B cell (primary cell): ENCODE results near the gene TTLL5. TPM values are rescaled to one million over a fixed set of nuclear protein-coding genes. Genes with fewer than 3 reads are reported as not detected.

Experiments
- ATAC-seq: fragments of 200-7000 bp; cut with Tn5 transposase; one replicate; pipeline ENCODE4 v1.10.0; 2021; ENCODE audit warnings: low read depth, mild to moderate bottlenecking, moderate number of reproducible peaks, moderate library complexity
- CTCF ChIA-PET: fragments of 350-600 bp; sonication (Branson Sonifier 250); formaldehyde crosslinking; loops from one replicate; lab custom pipeline; 2021; ENCODE audit warnings: antibody characterized with exemption, inconsistent platforms; lab: Charles Lee
- POLR2A ChIA-PET: fragments of 350-600 bp; sonication (Branson Sonifier 250); formaldehyde crosslinking; loops from one replicate; lab custom pipeline; 2021; ENCODE audit warnings: antibody characterized with exemption; lab: Charles Lee
- DNase-seq: peaks from one replicate; pipeline ENCODE4 v3.0.0; 2013
- H2AFZ ChIP-seq: 2 replicates; pipeline ENCODE4 v1.6.1; 2012; ENCODE audit warnings: mild to moderate bottlenecking, low read depth, low read length; ENCODE audit not compliant: insufficient read depth, poor library complexity, severe bottlenecking
- H3K27ac ChIP-seq, 2 donors: 1 replicate in 1 of 2; 2 replicates in 1 of 2; pipeline ENCODE4 v1.5.1; 2012 to 2013; ENCODE audit warnings: low read length in 2 of 2, mild to moderate bottlenecking in 2 of 2, moderate library complexity in 1 of 2
- H3K27me3 ChIP-seq, 4 experiments: fragments of 200-600 bp in 1 of 4; sonication (generic) in 1 of 4; replicated peaks in 1 of 4; 1 replicate in 2 of 4; 2 replicates in 2 of 4; pipeline versions ENCODE4 v1.6.1 to v1.7.0; 2013 to 2016; ENCODE audit warnings: low read length in 3 of 4, mild to moderate bottlenecking in 2 of 4, mixed read lengths in 1 of 4, moderate library complexity in 1 of 4; ENCODE audit not compliant: insufficient read depth in 4 of 4, control insufficient read depth in 3 of 4; ENCODE audit errors: control extremely low read depth in 1 of 4
- H3K36me3 ChIP-seq, 2 experiments: replicated peaks in 1 of 2; 1 replicate in 1 of 2; 2 replicates in 1 of 2; pipeline versions ENCODE4 v1.6.1 to v1.7.1; 2013; ENCODE audit warnings: low read length in 1 of 2; ENCODE audit not compliant: insufficient read depth in 2 of 2, control insufficient read depth in 1 of 2; ENCODE audit errors: control extremely low read depth in 1 of 2, extremely low read depth in 1 of 2
- H3K4me1 ChIP-seq, 2 donors: fragments of 200-600 bp in 1 of 2; sonication (generic) in 1 of 2; 1 replicate in 1 of 2; 2 replicates in 1 of 2; pipeline versions ENCODE4 v1.5.1 to v1.6.1; 2013 to 2017; ENCODE audit warnings: low read length in 2 of 2; ENCODE audit not compliant: control insufficient read depth in 2 of 2, insufficient read depth in 2 of 2
- H3K4me2 ChIP-seq: replicated peaks from 2 replicates; pipeline ENCODE3; 2012; ENCODE audit warnings: mild to moderate bottlenecking, low read depth, low read length; ENCODE audit not compliant: poor library complexity, severe bottlenecking
- H3K4me3 ChIP-seq, 5 experiments: fragments of 200-600 bp in 1 of 5; sonication (generic) in 1 of 5; 1 replicate in 3 of 5; 2 replicates in 2 of 5; pipeline versions ENCODE4 v1.5.1 to v1.7.0; 2011 to 2016; ENCODE audit warnings: low read length in 4 of 5, mild to moderate bottlenecking in 4 of 5, low read depth in 2 of 5, control low read depth in 1 of 5, moderate library complexity in 1 of 5; ENCODE audit not compliant: insufficient read depth in 1 of 5; ENCODE audit errors: control extremely low read depth in 1 of 5, extremely low read depth in 1 of 5
- H3K79me2 ChIP-seq: fragments of 200-600 bp; sonication (generic); one replicate; pipeline ENCODE4 v1.6.0; 2016; ENCODE audit warnings: low read length; ENCODE audit not compliant: control insufficient read depth, insufficient read depth
- H3K9ac ChIP-seq: fragments of 200-600 bp; sonication (generic); 2 replicates; pipeline ENCODE4 v1.6.1; 2017; ENCODE audit warnings: mild to moderate bottlenecking, low read length, moderate library complexity
- H3K9me3 ChIP-seq, 3 donors: one replicate each; pipeline versions ENCODE4 v1.6.1 to v1.7.1; 2013; ENCODE audit warnings: low read length in 2 of 3; ENCODE audit not compliant: control insufficient read depth in 2 of 3, insufficient read depth in 1 of 3; ENCODE audit errors: control extremely low read depth in 1 of 3
- H4K20me1 ChIP-seq: 2 replicates; pipeline ENCODE4 v1.6.0; 2012; ENCODE audit warnings: mild to moderate bottlenecking, low read length; ENCODE audit not compliant: insufficient read depth, control insufficient read depth, poor library complexity, severe bottlenecking
- H3K27ac Mint-ChIP-seq: one replicate; pipeline ENCODE4 v1.8.0; 2021; ENCODE audit warnings: mixed read lengths
- H3K27me3 Mint-ChIP-seq: one replicate; pipeline ENCODE4 v1.8.0; 2021; ENCODE audit warnings: mixed read lengths
- H3K4me1 Mint-ChIP-seq: one replicate; pipeline ENCODE4 v1.8.0; 2021; ENCODE audit warnings: mixed read lengths
- H3K4me3 Mint-ChIP-seq: one replicate; pipeline ENCODE4 v1.8.0; 2021; ENCODE audit warnings: mixed read lengths
- H3K9me3 Mint-ChIP-seq: one replicate; pipeline ENCODE4 v1.8.0; 2022; ENCODE audit warnings: mixed read lengths; ENCODE audit not compliant: insufficient read depth
- CTCF ChIP-seq: fragments of 200-600 bp; IDR thresholded peaks from one replicate; pipeline ENCODE4 v1.8.0; 2022; ENCODE audit warnings: antibody characterized with exemption, mild to moderate bottlenecking
- EZH2 ChIP-seq: IDR thresholded peaks from 2 replicates; pipeline ENCODE4 v1.6.1; 2012; ENCODE audit warnings: borderline replicate concordance, low read depth, mild to moderate bottlenecking, moderate library complexity, low read length; ENCODE audit not compliant: insufficient read depth, poor library complexity, severe bottlenecking
- WGBS: methylation state at CpG from one replicate; pipeline ENCODE4 v1.1.5; 2013; ENCODE audit warnings: missing lambda C conversion rate; ENCODE audit not compliant: insufficient coverage; 5-methylcytosine and 5-hydroxymethylcytosine counted together
- intact Hi-C: fragments of 100-400 bp; cut with micrococcal nuclease; formaldehyde crosslinking; loops from one replicate; pipeline ENCODE4 v1.10.0; 2022
- polyA plus RNA-seq: library from polyadenylated mRNA; depleted of rRNA; stranded (reverse); fragments of >200 nt; gene quantifications from 2 replicates; pipeline ENCODE4 v1.2.3, GENCODE V29; 2012
- total RNA-seq, 2 donors: library from RNA; stranded (reverse); fragments of 120-200 nt in 1 of 2; gene quantifications; 1 replicate in 1 of 2; 2 replicates in 1 of 2; pipeline versions ENCODE4 v1.2.3 to v1.2.4, GENCODE V29; 2013 to 2022

The TTLL5 gene
- total and polyA plus RNA-seq, 2 donors (not counting 1 experiment from before 2014, with no cell fraction given): 10.9 to 50.9 TPM

DNA sequence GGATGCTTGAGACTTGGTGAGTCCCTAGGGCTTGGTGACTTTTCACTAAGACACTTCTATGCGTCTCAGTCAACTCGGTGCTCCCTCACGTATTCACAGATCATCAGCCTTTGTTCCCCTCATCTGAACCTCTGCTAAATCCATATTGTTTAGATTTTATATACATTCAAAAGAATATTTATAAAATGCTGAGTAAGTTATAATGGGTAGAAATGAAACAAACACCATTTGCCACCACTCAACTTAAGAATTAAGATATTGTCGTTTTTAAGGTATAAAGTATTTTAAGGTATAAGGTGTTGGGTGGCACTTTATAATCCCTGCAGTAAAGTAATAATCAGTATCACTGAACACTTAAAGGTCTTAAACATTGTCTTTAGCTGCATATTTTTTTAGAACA is 103.0 kb downstream of the TTLL5 start:
- Histone ChIP-seq H3K27ac (no peak overlapping the region), H3K27me3 (no peaks in the 10 kb centered on the region), H3K9me3 (no peaks in the 10 kb centered on the region), H4K20me1 (no peaks in the 10 kb centered on the region), H3K9ac (no peak overlapping the region), H3K36me3 (peaks cover 0 to 9% of the 10 kb centered on the region in 2 experiments), H3K4me2 (no peak overlapping the region), H3K4me3 (no peak overlapping the region), H2AFZ (no peak overlapping the region), H3K4me1 (no peaks in the 10 kb centered on the region), H3K79me2 (no peaks in the 10 kb centered on the region)
- DNase-seq: no peak
- no peaks in the 10 kb centered on the region for H3K9me3 Mint-ChIP-seq
- ChIA-PET POLR2A (no interaction called here), CTCF (no interaction called here)
- no peak overlapping the region for H3K4me3 Mint-ChIP-seq
- WGBS: no CpG with 5 or more reads among the region's 4 CpGs
- no peak for ATAC-seq
- no peaks in the 10 kb centered on the region for H3K27me3 Mint-ChIP-seq
- TF ChIP-seq CTCF (no peak), EZH2 (no peak)
- peaks cover 1% of the 10 kb centered on the region for H3K4me1 Mint-ChIP-seq
- no peak overlapping the region for H3K27ac Mint-ChIP-seq
- intact Hi-C loops: no loop called here

DNA sequence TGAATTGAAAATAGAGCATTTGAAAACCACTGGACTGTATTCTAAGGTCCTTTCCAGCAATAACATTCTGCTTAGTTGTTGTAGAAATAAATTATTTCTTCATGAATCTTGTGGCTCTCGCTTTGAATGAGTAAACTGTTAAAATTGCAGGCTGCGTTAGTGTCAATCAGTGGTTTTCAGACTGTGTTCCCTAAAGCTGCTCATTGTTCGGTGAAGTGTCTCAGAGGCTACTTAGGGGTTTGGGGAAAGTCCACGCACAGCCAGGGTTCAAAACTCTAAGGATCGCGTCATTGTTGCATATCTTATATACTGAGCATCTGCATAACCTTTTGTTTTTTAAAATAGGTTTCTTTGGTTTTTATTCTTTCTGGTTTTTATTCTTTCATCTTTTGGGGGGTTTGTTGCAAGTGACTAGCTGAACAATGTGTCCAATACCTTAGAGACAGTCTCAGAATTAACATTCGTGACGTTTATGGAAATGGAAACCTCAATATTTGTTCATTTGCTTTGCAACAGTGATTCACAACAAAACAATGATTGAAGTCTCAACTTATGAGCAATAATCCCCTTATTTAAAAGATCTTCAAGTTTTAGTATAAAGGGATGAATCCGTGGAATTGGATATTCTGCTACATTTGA is 108.1 kb downstream of the TTLL5 start:
- no peaks in the 10 kb centered on the region for H3K27me3 Mint-ChIP-seq
- intact Hi-C loops: no loop called here
- H3K4me3 Mint-ChIP-seq: no peak overlapping the region
- WGBS: 65% methylated on average over 4 of the region's 9 CpGs
- TF ChIP-seq EZH2: no peak
- TF ChIP-seq CTCF: no peak
- no peak overlapping the region for H3K9ac ChIP-seq
- ATAC-seq: no peak
- no peaks in the 10 kb centered on the region for H3K4me1 Mint-ChIP-seq
- no peaks in the 10 kb centered on the region for H3K79me2 ChIP-seq
- H4K20me1 ChIP-seq: no peaks in the 10 kb centered on the region
- no peaks in the 10 kb centered on the region for H3K9me3 Mint-ChIP-seq
- H3K27me3 ChIP-seq: no peaks in the 10 kb centered on the region
- no peak overlapping the region for H3K4me3 ChIP-seq
- ChIA-PET POLR2A (interaction anchor here (0.7 kb wide), 1 partner anchor 659 kb away, joined by 5 read pairs; no protein-coding TSS in a partner anchor), CTCF (no interaction called here)
- H2AFZ ChIP-seq: no peak overlapping the region
- no peaks in the 10 kb centered on the region for H3K4me1 ChIP-seq
- no peak for DNase-seq
- H3K27ac Mint-ChIP-seq: no peak overlapping the region
- H3K9me3 ChIP-seq: no peaks in the 10 kb centered on the region
- no peak overlapping the region for H3K4me2 ChIP-seq
- no peak overlapping the region for H3K27ac ChIP-seq
- peaks cover 3 to 9% of the 10 kb centered on the region in 2 experiments for H3K36me3 ChIP-seq
